IMR-90 (cell line): ENCODE measurements around the gene BCAS4.

ENCODE experiments used
- BHLHE40 ChIP-seq: fragments of 150-350 bp; IDR thresholded peaks from 2 replicates; pipeline ENCODE4 v1.6.1; 2016; ENCODE audit warnings: mild to moderate bottlenecking, low read depth, low read length
- FOS ChIP-seq: fragments of 150-350 bp; IDR thresholded peaks from 2 replicates; pipeline ENCODE4 v1.6.1; 2016; ENCODE audit warnings: low read depth, low read length
- MXI1 ChIP-seq: IDR thresholded peaks from 2 replicates; pipeline ENCODE4 v1.6.1; 2012; ENCODE audit warnings: low read depth, mild to moderate bottlenecking, low read length, moderate library complexity, borderline replicate concordance
- NFE2L2 ChIP-seq: fragments of 150-350 bp; IDR thresholded peaks from 2 replicates; pipeline ENCODE4 v1.6.1; 2016; ENCODE audit warnings: low read depth, mild to moderate bottlenecking, low read length
- POLR2A ChIP-seq: IDR thresholded peaks from 2 replicates; pipeline ENCODE4 v1.6.1; 2012; ENCODE audit warnings: mild to moderate bottlenecking, low read depth, low read length
- TF ChIP-seq, protein P1 (sequence below): conservative IDR thresholded peaks from 2 replicates; pipeline ENCODE4 v1.5.1; 2012; ENCODE audit warnings: mild to moderate bottlenecking, low read depth, low read length, improper control_type of control experiment
- TF ChIP-seq, protein P2 (sequence below): fragments of 150-350 bp; IDR thresholded peaks from 2 replicates; pipeline ENCODE4 v1.6.1; 2017; ENCODE audit warnings: mild to moderate bottlenecking, antibody characterized with exemption, low read length, low read depth

DNA sequence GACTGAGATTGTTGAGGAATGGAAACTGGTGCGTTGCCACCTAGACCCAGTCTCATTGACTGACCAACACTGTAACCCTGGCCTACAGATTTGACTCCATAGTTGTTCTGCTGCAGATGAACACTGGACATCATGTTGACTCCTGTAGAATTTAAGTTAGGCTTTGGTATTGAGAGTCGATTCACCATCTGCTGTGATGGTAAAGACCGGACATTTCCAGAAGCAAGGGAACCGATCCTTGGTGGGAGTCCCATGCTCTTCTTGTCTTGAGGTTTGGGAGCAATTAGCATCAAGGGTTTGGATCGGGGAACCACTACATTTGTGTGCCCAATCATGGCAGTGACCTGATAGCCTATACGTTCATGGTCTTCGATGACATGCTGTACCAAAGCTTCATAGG is 98.8 kb downstream of the BCAS4 start:
- TF ChIP-seq NFE2L2 = no peak
- TF ChIP-seq, protein P1, sequence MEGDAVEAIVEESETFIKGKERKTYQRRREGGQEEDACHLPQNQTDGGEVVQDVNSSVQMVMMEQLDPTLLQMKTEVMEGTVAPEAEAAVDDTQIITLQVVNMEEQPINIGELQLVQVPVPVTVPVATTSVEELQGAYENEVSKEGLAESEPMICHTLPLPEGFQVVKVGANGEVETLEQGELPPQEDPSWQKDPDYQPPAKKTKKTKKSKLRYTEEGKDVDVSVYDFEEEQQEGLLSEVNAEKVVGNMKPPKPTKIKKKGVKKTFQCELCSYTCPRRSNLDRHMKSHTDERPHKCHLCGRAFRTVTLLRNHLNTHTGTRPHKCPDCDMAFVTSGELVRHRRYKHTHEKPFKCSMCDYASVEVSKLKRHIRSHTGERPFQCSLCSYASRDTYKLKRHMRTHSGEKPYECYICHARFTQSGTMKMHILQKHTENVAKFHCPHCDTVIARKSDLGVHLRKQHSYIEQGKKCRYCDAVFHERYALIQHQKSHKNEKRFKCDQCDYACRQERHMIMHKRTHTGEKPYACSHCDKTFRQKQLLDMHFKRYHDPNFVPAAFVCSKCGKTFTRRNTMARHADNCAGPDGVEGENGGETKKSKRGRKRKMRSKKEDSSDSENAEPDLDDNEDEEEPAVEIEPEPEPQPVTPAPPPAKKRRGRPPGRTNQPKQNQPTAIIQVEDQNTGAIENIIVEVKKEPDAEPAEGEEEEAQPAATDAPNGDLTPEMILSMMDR = no peak
- TF ChIP-seq FOS = no peak
- no peak for TF ChIP-seq MXI1
- no peak for TF ChIP-seq POLR2A
- TF ChIP-seq BHLHE40 = no peak
- TF ChIP-seq, protein P2, sequence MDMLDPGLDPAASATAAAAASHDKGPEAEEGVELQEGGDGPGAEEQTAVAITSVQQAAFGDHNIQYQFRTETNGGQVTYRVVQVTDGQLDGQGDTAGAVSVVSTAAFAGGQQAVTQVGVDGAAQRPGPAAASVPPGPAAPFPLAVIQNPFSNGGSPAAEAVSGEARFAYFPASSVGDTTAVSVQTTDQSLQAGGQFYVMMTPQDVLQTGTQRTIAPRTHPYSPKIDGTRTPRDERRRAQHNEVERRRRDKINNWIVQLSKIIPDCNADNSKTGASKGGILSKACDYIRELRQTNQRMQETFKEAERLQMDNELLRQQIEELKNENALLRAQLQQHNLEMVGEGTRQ = no peak
